RWPE1 (cell line): ENCODE measurements around the gene EFCAB13.
"Not testable (repeated sequence)": the region's sequence is repeated elsewhere in the genome, so short reads cannot be mapped to it uniquely, and the experiment has no call there.

Source experiments
- CTCF ChIA-PET: fragments of 350-600 bp; sonication (Branson Sonifier 250); formaldehyde crosslinking; extraction: SDS; loops from one replicate; lab custom pipeline; 2021; lab: Yijun Ruan, JAX
- POLR2A ChIA-PET: fragments of 400-600 bp; formaldehyde crosslinking; extraction: SDS; loops from one replicate; lab custom pipeline; 2020; ENCODE audit warnings: antibody characterized with exemption; ENCODE audit not compliant: low non-redundant PET; lab: Yijun Ruan, JAX
- DNase-seq: peaks from one replicate; pipeline ENCODE4 v3.0.0; 2012; ENCODE audit warnings: low spot score
- H3K27ac ChIP-seq: fragments of 450-650 bp; 2 replicates; pipeline ENCODE4 v1.5.1; 2017
- CTCF ChIP-seq: fragments of 450-650 bp; conservative IDR thresholded peaks from 2 replicates; pipeline ENCODE4 v1.5.1; 2017; ENCODE audit warnings: low read depth, mild to moderate bottlenecking

Gene EFCAB13

GRCh38 chr17:47404875-47405274 is 81.1 kb downstream of the EFCAB13 start:
- ChIA-PET POLR2A (no interaction called here), CTCF (no interaction called here)
- no peak overlapping the region for H3K27ac ChIP-seq
- TF ChIP-seq CTCF: no peak
- DNase-seq: no peak

GRCh38 chr17:47413872-47414271 is 90.1 kb downstream of the EFCAB13 start:
- DNase-seq: peak; percentile 1
- POLR2A ChIA-PET: no interaction called here

GRCh38 chr17:47414612-47415011 is 90.9 kb downstream of the EFCAB13 start:
- POLR2A ChIA-PET: no interaction called here
- DNase-seq: no peak
- H3K27ac ChIP-seq: no peak overlapping the region
- CTCF ChIA-PET: no interaction called here
- no peak for TF ChIP-seq CTCF

More at GRCh38 chr17:47413872-47414271, 90.1 kb downstream of the EFCAB13 start:
- H3K27ac ChIP-seq: no peak overlapping the region
- CTCF ChIA-PET: no interaction called here
- TF ChIP-seq CTCF: no peak

- DNase-seq: peak; percentile 20
- ChIA-PET POLR2A (no interaction called here), CTCF (no interaction called here)
- no peak overlapping the region for H3K27ac ChIP-seq
- TF ChIP-seq CTCF: no peak
These were observed 99.9 kb downstream of the EFCAB13 start for GRCh38 chr17:47423406-47424295.

GRCh38 chr17:47425233-47425632 is 101.5 kb downstream of the EFCAB13 start:
- POLR2A ChIA-PET, CTCF ChIA-PET: not testable (repeated sequence)

GRCh38 chr17:47425887-47426635 is 102.3 kb downstream of the EFCAB13 start:
- DNase-seq, H3K27ac ChIP-seq, CTCF ChIA-PET, POLR2A ChIA-PET: not testable (repeated sequence)

More at GRCh38 chr17:47425233-47425632, 101.5 kb downstream of the EFCAB13 start:
- not testable (repeated sequence) for DNase-seq, H3K27ac ChIP-seq

- POLR2A ChIA-PET: no interaction called here
- no peak overlapping the region for H3K27ac ChIP-seq
- DNase-seq: no peak
- no peak for TF ChIP-seq CTCF
- CTCF ChIA-PET: interaction anchor here (0.7 kb wide), 1 partner anchor 1270 kb away, joined by 3 read pairs; no protein-coding TSS in a partner anchor
These were observed 104.2 kb downstream of the EFCAB13 start for GRCh38 chr17:47427985-47428384.

GRCh38 chr17:47432240-47432639 is 108.5 kb downstream of the EFCAB13 start:
- H3K27ac ChIP-seq, POLR2A ChIA-PET, DNase-seq: not testable (repeated sequence)
- CTCF ChIA-PET: interaction anchor here (0.6 kb wide), 1 partner anchor 332 kb away, joined by 3 read pairs; no protein-coding TSS in a partner anchor
